Uterus (tissue), 4 donors: ENCODE data around the gene SH2D3C. TPM values are rescaled to one million over a fixed set of nuclear protein-coding genes. Genes with fewer than 3 reads are reported as not detected.
A peak's percentile ranks its signal among the peaks of the same experiment; 100 is the strongest.

ENCODE experiments used
- DNase-seq, 2 donors: peaks; one replicate each; pipeline ENCODE4 v3.0.0-alpha.2; 2019 to 2020
- H3K27ac ChIP-seq, 2 donors: fragments of 200-600 bp; sonication (generic); 1 replicate in 1 of 2; 2 replicates in 1 of 2; pipeline ENCODE4 v1.5.1; 2016 to 2018
- H3K27me3 ChIP-seq, 2 donors: fragments of 200-600 bp; sonication (generic); one replicate each; pipeline ENCODE4 v1.5.1; 2018 to 2019; ENCODE audit warnings: control low read depth in 1 of 2
- H3K36me3 ChIP-seq, 2 donors: fragments of 200-600 bp; sonication (generic); one replicate each; pipeline ENCODE4 v1.5.1; 2019; ENCODE audit warnings: control low read depth in 1 of 2
- H3K4me1 ChIP-seq, 2 donors: fragments of 200-600 bp; sonication (generic); one replicate each; pipeline ENCODE4 v1.5.1; 2018 to 2019; ENCODE audit warnings: control low read depth in 1 of 2
- H3K4me3 ChIP-seq, 2 donors: fragments of 200-600 bp; sonication (generic); 1 replicate in 1 of 2; 2 replicates in 1 of 2; pipeline ENCODE4 v1.5.1; 2018 to 2019; ENCODE audit warnings: mild to moderate bottlenecking in 1 of 2
- H3K9me3 ChIP-seq, 2 donors: fragments of 200-600 bp; sonication (generic); one replicate each; pipeline ENCODE4 v1.5.1; 2019; ENCODE audit warnings: control low read depth in 1 of 2
- CTCF ChIP-seq, 4 experiments: fragments of 200-600 bp in 2 of 4; fragments of 450-650 bp in 2 of 4; sonication (generic) in 2 of 4; IDR thresholded peaks; one replicate each; pipeline ENCODE4 v1.5.1; 2016 to 2019; ENCODE audit warnings: antibody characterized with exemption in 4 of 4, mild to moderate bottlenecking in 2 of 4, moderate library complexity in 1 of 4
- POLR2A ChIP-seq, 2 donors: fragments of 450-650 bp; IDR thresholded peaks; one replicate each; pipeline ENCODE4 v1.6.1; 2016; ENCODE audit warnings: antibody characterized with exemption in 2 of 2, mild to moderate bottlenecking in 1 of 2, moderate library complexity in 1 of 2
- intact Hi-C: fragments of 100-400 bp; cut with DNase I; formaldehyde crosslinking; loops from one replicate; pipeline ENCODE4 v1.15.1; 2023; ENCODE audit warnings: low total_unique reads
- total RNA-seq, 4 donors: library from RNA; depleted of rRNA in 3 of 4; stranded (reverse); fragments of >200 nt in 3 of 4; gene quantifications; one replicate each; pipeline versions ENCODE4 v1.1.0 to v1.2.4, GENCODE V29; 2014 to 2023
- donor health status: DM: yes; HTN: yes; CAD: no.

SH2D3C gene
- total RNA-seq, 4 donors from 2014 or later: 3.6 to 38.1 (median 19.8) TPM

- Histone ChIP-seq H3K4me1 (no peaks in the 10 kb centered on the region), H3K9me3 (no peaks in the 10 kb centered on the region), H3K4me3 (no peak overlapping the region), H3K36me3 (no peaks in the 10 kb centered on the region), H3K27me3 (no peaks in the 10 kb centered on the region), H3K27ac (no peak overlapping the region)
- no peak for DNase-seq
- intact Hi-C loops: loop anchor here (5.0 kb wide), 1 partner anchor 129 kb away; no protein-coding TSS in a partner anchor
- TF ChIP-seq POLR2A (IDR thresholded peaks at IDR 0.05) (no peak), CTCF (IDR thresholded peaks at IDR 0.05) (no peak)
These were observed 39.8 kb downstream of the SH2D3C start for GRCh38 chr9:127738666-127739065.

GRCh38 chr9:127735530-127736185 lies 42.8 kb downstream of the SH2D3C start:
- Histone ChIP-seq H3K4me1 (no peaks in the 10 kb centered on the region), H3K9me3 (no peaks in the 10 kb centered on the region), H3K36me3 (no peaks in the 10 kb centered on the region), H3K4me3 (no peak overlapping the region), H3K27ac (peak overlapping the region; percentile 26 to 92), H3K27me3 (no peaks in the 10 kb centered on the region)
- intact Hi-C loops: loop anchor here (5.0 kb wide), 1 partner anchor 132 kb away; no protein-coding TSS in a partner anchor
- TF ChIP-seq POLR2A (IDR thresholded peaks at IDR 0.05) (no peak), CTCF (IDR thresholded peaks at IDR 0.05) (no peak)
- DNase-seq: no peak

- H3K36me3 ChIP-seq: no peaks in the 10 kb centered on the region
- no peaks in the 10 kb centered on the region for H3K9me3 ChIP-seq
- peak within 1 kb of the TSS; percentile 54 to 72 for H3K4me3 ChIP-seq
- peak; percentile 88 to 100 (median 96) for TF ChIP-seq CTCF (IDR thresholded peaks at IDR 0.05)
- TF ChIP-seq POLR2A (IDR thresholded peaks at IDR 0.05): peak; percentile 79 to 94
- H3K27ac ChIP-seq: peak within 1 kb of the TSS; percentile 92 to 96
- intact Hi-C loops: loop anchor here (5.0 kb wide), 1 partner anchor 132 kb away; no protein-coding TSS in a partner anchor
- H3K4me1 ChIP-seq: no peaks in the 10 kb centered on the region
- H3K27me3 ChIP-seq: no peaks in the 10 kb centered on the region
- DNase-seq: peak; percentile 97 to 98
These were observed 43.5 kb downstream of the SH2D3C start, which contains the start of gene TOR2A for GRCh38 chr9:127734747-127735529. TSS of gene TOR2A (minus strand) at chr9:127735294. CDS start at chr9:127735270, 24 bp downstream.

- H3K4me3 ChIP-seq: peak overlapping the region; percentile 54 to 72
- no peak for DNase-seq
- TF ChIP-seq CTCF (IDR thresholded peaks at IDR 0.05) (no peak), POLR2A (IDR thresholded peaks at IDR 0.05) (no peak)
- no peaks in the 10 kb centered on the region for H3K27me3 ChIP-seq
- H3K9me3 ChIP-seq: no peaks in the 10 kb centered on the region
- H3K36me3 ChIP-seq: no peaks in the 10 kb centered on the region
- intact Hi-C loops: no loop called here
- no peaks in the 10 kb centered on the region for H3K4me1 ChIP-seq
- peak overlapping the region; percentile 92 to 96 for H3K27ac ChIP-seq
These were observed 44.2 kb downstream of the SH2D3C start for GRCh38 chr9:127734247-127734746.

GRCh38 chr9:127733614-127734013 lies 44.9 kb downstream of the SH2D3C start:
- Histone ChIP-seq H3K4me1 (no peaks in the 10 kb centered on the region), H3K36me3 (no peaks in the 10 kb centered on the region), H3K27me3 (no peaks in the 10 kb centered on the region), H3K4me3 (no peak overlapping the region), H3K9me3 (no peaks in the 10 kb centered on the region), H3K27ac (no peak overlapping the region)
- no peak for TF ChIP-seq CTCF (IDR thresholded peaks at IDR 0.05)
- no peak for TF ChIP-seq POLR2A (IDR thresholded peaks at IDR 0.05)
- no peak for DNase-seq
- intact Hi-C loops: no loop called here
